ENCODE measurements around the gene MAEA.
A peak's percentile ranks its signal among the peaks of the same experiment; 100 is the strongest.
"Not testable (repeated sequence)": the region's sequence is repeated elsewhere in the genome, so short reads cannot be mapped to it uniquely, and the experiment has no call there.

Gene MAEA

GRCh38 chr4:1283711-1284110 lies 6.0 kb upstream of the MAEA start:
- no peak for DNase-seq (ENCODE audit: low spot score)
- Mint-ChIP-seq H3K9me3 (peaks cover 10% of the 10 kb centered on the region), H3K27ac (no peak overlapping the region), H3K4me1 (ENCODE audit: low read depth) (peaks cover 1% of the 10 kb centered on the region), H3K36me3 (ENCODE audit: low read depth) (peaks cover 3% of the 10 kb centered on the region), H3K27me3 (ENCODE audit: low read depth) (no peaks in the 10 kb centered on the region), H3K4me3 (no peak overlapping the region)

GRCh38 chr4:1285151-1285789 lies 4.4 kb upstream of the MAEA start:
- Mint-ChIP-seq H3K27ac (no peak overlapping the region), H3K36me3 (ENCODE audit: low read depth) (peaks cover 3% of the 10 kb centered on the region), H3K4me3 (no peak overlapping the region), H3K9me3 (peaks cover 10% of the 10 kb centered on the region), H3K27me3 (ENCODE audit: low read depth) (no peaks in the 10 kb centered on the region), H3K4me1 (ENCODE audit: low read depth) (peaks cover 4% of the 10 kb centered on the region)
- DNase-seq (ENCODE audit: low spot score), result no peak

DNA sequence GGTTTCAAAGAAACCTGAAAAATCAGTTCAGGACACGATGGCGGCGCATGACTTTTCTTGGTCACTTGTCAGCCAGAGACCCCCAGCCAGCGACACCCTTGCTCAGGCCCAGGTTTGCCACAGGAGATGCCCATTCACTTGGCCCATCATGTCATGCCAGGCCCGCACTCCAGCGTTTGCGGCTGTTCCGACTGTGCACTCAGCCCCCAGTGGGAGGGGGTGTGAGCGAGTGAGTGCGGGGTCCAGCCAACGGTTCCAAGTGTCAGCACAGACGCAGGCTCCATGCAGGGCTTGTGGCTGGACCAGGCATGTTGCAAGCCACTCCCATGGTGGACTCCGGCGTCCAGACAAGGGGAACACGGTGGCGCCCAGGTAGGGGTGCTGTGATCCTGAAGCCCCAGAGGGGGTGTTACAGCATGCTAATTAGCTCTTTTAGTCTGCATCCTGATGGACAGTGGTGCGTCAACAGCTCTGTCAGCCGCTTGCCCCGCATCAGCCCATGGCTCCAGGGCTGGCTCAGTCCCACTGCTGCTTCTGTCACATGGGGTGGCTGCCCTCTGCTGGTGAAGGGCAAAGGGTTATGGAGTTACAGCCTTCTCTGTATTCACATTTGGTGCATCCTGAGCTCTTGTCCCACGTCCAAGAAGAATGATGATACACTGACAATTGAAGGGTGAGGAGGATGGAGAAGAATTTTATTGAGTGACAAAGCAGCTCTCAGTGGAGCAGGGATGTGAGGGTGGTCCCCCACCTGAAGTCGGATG lies 3.7 kb upstream of the MAEA start:
- peak; percentile 27 for DNase-seq (ENCODE audit: low spot score)
- no peaks in the 10 kb centered on the region for H3K27me3 Mint-ChIP-seq (ENCODE audit: low read depth)
- H3K27ac Mint-ChIP-seq, result no peak overlapping the region
- H3K4me3 Mint-ChIP-seq, result no peak overlapping the region
- peaks cover 10% of the 10 kb centered on the region for H3K9me3 Mint-ChIP-seq
- peaks cover 7% of the 10 kb centered on the region for H3K4me1 Mint-ChIP-seq (ENCODE audit: low read depth)
- peaks cover 3% of the 10 kb centered on the region for H3K36me3 Mint-ChIP-seq (ENCODE audit: low read depth)

DNA sequence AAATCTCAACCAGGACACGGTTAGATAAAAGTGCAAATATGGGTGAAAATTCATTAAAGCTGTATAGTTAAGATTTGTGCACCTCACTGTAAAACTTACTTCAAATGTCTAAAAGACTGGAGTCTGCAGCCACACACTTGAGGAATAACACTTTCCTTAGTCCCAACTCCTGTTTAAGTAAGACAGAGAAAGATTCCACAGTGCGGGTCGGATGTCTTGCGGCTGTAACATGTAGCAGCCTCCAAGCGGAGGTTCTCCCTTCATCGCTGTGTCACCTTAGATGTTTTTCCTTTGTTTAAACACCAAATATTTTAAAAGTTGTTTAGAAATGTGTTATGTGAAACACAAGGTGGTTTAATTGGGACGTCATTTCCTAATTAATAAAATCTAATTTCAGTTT lies 905 bp upstream of the MAEA start:
- Mint-ChIP-seq H3K9me3 (peaks cover 5% of the 10 kb centered on the region), H3K27me3 (ENCODE audit: low read depth) (no peaks in the 10 kb centered on the region), H3K36me3 (ENCODE audit: low read depth) (peaks cover 13% of the 10 kb centered on the region), H3K4me1 (ENCODE audit: low read depth) (peaks cover 22% of the 10 kb centered on the region), H3K4me3 (peak overlapping the region; percentile 87), H3K27ac (peak overlapping the region; percentile 83)
- no peak for DNase-seq (ENCODE audit: low spot score)

GRCh38 chr4:1290165-1290977 lies 680 bp downstream of the MAEA start:
- Mint-ChIP-seq H3K4me3 (peak overlapping the region; percentile 93), H3K9me3 (peaks cover 5% of the 10 kb centered on the region), H3K4me1 (ENCODE audit: low read depth) (peaks cover 22% of the 10 kb centered on the region), H3K27ac (peak overlapping the region; percentile 91), H3K36me3 (ENCODE audit: low read depth) (peaks cover 13% of the 10 kb centered on the region), H3K27me3 (ENCODE audit: low read depth) (no peaks in the 10 kb centered on the region)
- DNase-seq (ENCODE audit: low spot score), result no peak

- peaks cover 4% of the 10 kb centered on the region for H3K9me3 Mint-ChIP-seq
- peaks cover 22% of the 10 kb centered on the region for H3K4me1 Mint-ChIP-seq (ENCODE audit: low read depth)
- peaks cover 12% of the 10 kb centered on the region for H3K36me3 Mint-ChIP-seq (ENCODE audit: low read depth)
- no peaks in the 10 kb centered on the region for H3K27me3 Mint-ChIP-seq (ENCODE audit: low read depth)
- H3K4me3 Mint-ChIP-seq, result peak overlapping the region; percentile 93
- DNase-seq (ENCODE audit: low spot score), result no peak
- peak overlapping the region; percentile 91 for H3K27ac Mint-ChIP-seq
Observed at GRCh38 chr4:1291091-1291490, 1.4 kb downstream of the MAEA start.

- Mint-ChIP-seq H3K27me3 (ENCODE audit: low read depth) (no peaks in the 10 kb centered on the region), H3K9me3 (no peaks in the 10 kb centered on the region), H3K4me1 (ENCODE audit: low read depth) (peaks cover 22% of the 10 kb centered on the region), H3K27ac (peak overlapping the region; percentile 55), H3K4me3 (peak overlapping the region; percentile 93), H3K36me3 (ENCODE audit: low read depth) (peaks cover 10% of the 10 kb centered on the region)
- DNase-seq (ENCODE audit: low spot score), result no peak
Observed at GRCh38 chr4:1291996-1292702, 2.5 kb downstream of the MAEA start.

DNA sequence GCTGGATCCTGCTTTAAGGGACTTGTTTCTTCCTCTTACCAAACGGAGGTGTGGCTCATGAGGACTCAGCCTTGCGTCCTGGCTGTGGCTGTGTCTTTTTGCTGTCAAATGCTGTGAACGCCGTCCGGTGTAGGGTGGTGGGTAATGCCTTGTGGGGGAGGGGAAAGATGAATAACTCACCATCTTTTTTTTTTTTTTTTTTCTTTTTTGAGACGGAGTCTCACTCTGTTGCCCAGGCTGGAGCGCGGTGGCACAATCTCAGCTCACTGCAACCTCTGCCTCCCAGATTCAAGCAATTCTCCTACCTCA lies 3.0 kb downstream of the MAEA start:
- H3K27ac Mint-ChIP-seq, result not testable (repeated sequence)
- H3K4me1 Mint-ChIP-seq (ENCODE audit: low read depth), result peaks cover 22% of the 10 kb centered on the region

DNA sequence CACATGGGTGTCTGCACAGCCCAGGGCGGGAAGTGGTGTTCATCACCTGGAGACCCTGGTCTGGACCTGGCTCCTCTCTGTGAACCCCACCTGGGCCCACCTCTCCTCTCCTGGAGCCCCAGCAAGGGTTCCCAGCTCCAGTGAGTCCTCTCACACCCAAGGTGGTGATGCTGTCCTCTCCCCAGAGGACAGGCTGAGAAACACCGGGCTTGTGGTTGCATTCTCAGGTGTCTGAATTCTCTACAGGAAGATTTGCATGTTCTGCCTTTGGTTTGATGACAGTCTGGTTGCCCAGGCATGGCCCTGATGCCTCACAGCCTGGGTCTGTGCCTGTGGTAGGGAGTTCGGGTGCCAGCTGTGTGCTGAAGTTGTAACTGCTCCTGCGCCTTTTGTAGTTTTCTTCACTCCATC lies 3.8 kb downstream of the MAEA start:
- Mint-ChIP-seq H3K4me3 (no peak overlapping the region), H3K27me3 (ENCODE audit: low read depth) (no peaks in the 10 kb centered on the region), H3K27ac (no peak overlapping the region), H3K36me3 (ENCODE audit: low read depth) (peaks cover 17% of the 10 kb centered on the region), H3K9me3 (no peaks in the 10 kb centered on the region), H3K4me1 (ENCODE audit: low read depth) (peaks cover 22% of the 10 kb centered on the region)
- no peak for DNase-seq (ENCODE audit: low spot score)

More for the DNA sequence above, 3.0 kb downstream of the MAEA start:
- H3K9me3 Mint-ChIP-seq; H3K4me3 Mint-ChIP-seq; DNase-seq (ENCODE audit: low spot score); H3K27me3 Mint-ChIP-seq (ENCODE audit: low read depth): not testable (repeated sequence)
- H3K36me3 Mint-ChIP-seq (ENCODE audit: low read depth), result peaks cover 13% of the 10 kb centered on the region

- no peak overlapping the region for H3K4me3 Mint-ChIP-seq
- peaks cover 18% of the 10 kb centered on the region for H3K4me1 Mint-ChIP-seq (ENCODE audit: low read depth)
- no peak for DNase-seq (ENCODE audit: low spot score)
- no peaks in the 10 kb centered on the region for H3K27me3 Mint-ChIP-seq (ENCODE audit: low read depth)
- H3K27ac Mint-ChIP-seq, result no peak overlapping the region
- peaks cover 17% of the 10 kb centered on the region for H3K36me3 Mint-ChIP-seq (ENCODE audit: low read depth)
- H3K9me3 Mint-ChIP-seq, result no peaks in the 10 kb centered on the region
Observed at GRCh38 chr4:1293991-1294390, 4.3 kb downstream of the MAEA start.

DNA sequence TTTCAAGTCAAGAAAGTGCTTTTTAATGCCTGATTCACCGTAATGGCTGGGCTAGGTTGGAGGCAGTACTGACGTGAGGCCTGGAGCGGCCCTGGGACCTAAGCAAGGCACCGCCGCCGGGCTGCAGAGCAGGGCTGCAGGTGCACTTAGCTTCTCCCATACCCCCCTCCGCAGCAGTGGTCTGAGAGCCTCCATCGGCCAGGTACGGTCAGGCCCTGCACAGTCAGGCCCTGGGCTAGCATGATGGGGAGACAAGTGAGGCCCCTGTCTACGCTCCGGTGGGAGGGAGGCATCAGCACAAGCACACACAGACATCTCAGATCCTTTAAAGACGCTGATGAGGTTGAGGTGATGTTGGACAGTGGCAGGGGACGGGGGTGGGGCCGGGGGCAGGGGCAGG lies 4.7 kb downstream of the MAEA start:
- DNase-seq (ENCODE audit: low spot score), result no peak
- Mint-ChIP-seq H3K4me1 (ENCODE audit: low read depth) (peaks cover 20% of the 10 kb centered on the region), H3K4me3 (no peak overlapping the region), H3K36me3 (ENCODE audit: low read depth) (peaks cover 20% of the 10 kb centered on the region), H3K9me3 (no peaks in the 10 kb centered on the region), H3K27me3 (ENCODE audit: low read depth) (no peaks in the 10 kb centered on the region), H3K27ac (no peak overlapping the region)

GRCh38 chr4:1294891-1295290 lies 5.2 kb downstream of the MAEA start:
- no peak overlapping the region for H3K27ac Mint-ChIP-seq

GRCh38 chr4:1295405-1296055 lies 5.8 kb downstream of the MAEA start:
- H3K27ac Mint-ChIP-seq, result no peak overlapping the region
- H3K27me3 Mint-ChIP-seq (ENCODE audit: low read depth), result no peaks in the 10 kb centered on the region
- no peaks in the 10 kb centered on the region for H3K9me3 Mint-ChIP-seq
- DNase-seq (ENCODE audit: low spot score), result no peak
- H3K4me1 Mint-ChIP-seq (ENCODE audit: low read depth), result peaks cover 20% of the 10 kb centered on the region
- H3K4me3 Mint-ChIP-seq, result no peak overlapping the region
- H3K36me3 Mint-ChIP-seq (ENCODE audit: low read depth), result peaks cover 22% of the 10 kb centered on the region

More at GRCh38 chr4:1294891-1295290, 5.2 kb downstream of the MAEA start:
- H3K9me3 Mint-ChIP-seq, result no peaks in the 10 kb centered on the region
- H3K4me3 Mint-ChIP-seq, result no peak overlapping the region
- DNase-seq (ENCODE audit: low spot score), result no peak
- no peaks in the 10 kb centered on the region for H3K27me3 Mint-ChIP-seq (ENCODE audit: low read depth)
- peaks cover 20% of the 10 kb centered on the region for H3K4me1 Mint-ChIP-seq (ENCODE audit: low read depth)
- peaks cover 22% of the 10 kb centered on the region for H3K36me3 Mint-ChIP-seq (ENCODE audit: low read depth)
